A673 (cell line): Measurements from ENCODE around the gene PAX7.

ENCODE experiments used
- CTCF ChIP-seq: fragments of 300-800, 200-600 bp; sonication (generic); conservative IDR thresholded peaks from 2 replicates; pipeline ENCODE4 v1.5.1; 2017; ENCODE audit warnings: low read depth, mild to moderate bottlenecking, antibody characterized with exemption, low read length, moderate library complexity, mixed read lengths
- EZH2 ChIP-seq: fragments of 200-600 bp; sonication (generic); IDR thresholded peaks from 2 replicates; pipeline ENCODE4 v1.6.1; 2017; ENCODE audit warnings: borderline replicate concordance, low read depth, mild to moderate bottlenecking, mixed read lengths, antibody characterized with exemption, low read length; ENCODE audit not compliant: poor library complexity, severe bottlenecking

- TF ChIP-seq CTCF (no peak), EZH2 (no peak)
These were observed 129.5 kb downstream of the PAX7 start for GRCh38 chr1:18760156-18760555.
